Endothelial cell of umbilical vein (primary cell): Measurements from ENCODE around the gene UBL3.

Source experiments
- EZH2 ChIP-seq: IDR thresholded peaks from 2 replicates; pipeline ENCODE4 v1.6.1; 2012; ENCODE audit warnings: borderline replicate concordance, low read depth, mild to moderate bottlenecking, moderate library complexity, low read length, inconsistent platforms; ENCODE audit not compliant: severe bottlenecking
- FOS ChIP-seq: IDR thresholded peaks from 2 replicates; pipeline ENCODE4 v1.6.1; 2011; ENCODE audit warnings: mild to moderate bottlenecking, low read length, moderate library complexity, borderline replicate concordance; ENCODE audit not compliant: insufficient read depth
- POLR2A ChIP-seq: IDR thresholded peaks from 2 replicates; pipeline ENCODE4 v1.6.1; 2012; ENCODE audit warnings: low read depth, mild to moderate bottlenecking, control low read depth, low read length
- POLR2AphosphoS5 ChIP-seq: IDR thresholded peaks from 2 replicates; pipeline ENCODE4 v1.6.1; 2012; ENCODE audit warnings: low read depth, mild to moderate bottlenecking, control low read depth, low read length, moderate library complexity; ENCODE audit not compliant: insufficient read depth
- TF ChIP-seq, protein P1 (sequence below), 2 donors: IDR thresholded peaks; 1 replicate in 1 of 2; 2 replicates in 1 of 2; pipeline ENCODE4 v1.5.1; 2011; ENCODE audit warnings: low read length in 2 of 2, mild to moderate bottlenecking in 2 of 2, moderate library complexity in 2 of 2, control low read depth in 1 of 2, inconsistent platforms in 1 of 2, low read depth in 1 of 2; ENCODE audit not compliant: insufficient read depth in 1 of 2; ENCODE audit errors: extremely low read depth in 1 of 2
- TF ChIP-seq, protein P2 (sequence below): IDR thresholded peaks from 2 replicates; pipeline ENCODE4 v1.6.1; 2011; ENCODE audit not compliant: insufficient read depth, insufficient read length

DNA sequence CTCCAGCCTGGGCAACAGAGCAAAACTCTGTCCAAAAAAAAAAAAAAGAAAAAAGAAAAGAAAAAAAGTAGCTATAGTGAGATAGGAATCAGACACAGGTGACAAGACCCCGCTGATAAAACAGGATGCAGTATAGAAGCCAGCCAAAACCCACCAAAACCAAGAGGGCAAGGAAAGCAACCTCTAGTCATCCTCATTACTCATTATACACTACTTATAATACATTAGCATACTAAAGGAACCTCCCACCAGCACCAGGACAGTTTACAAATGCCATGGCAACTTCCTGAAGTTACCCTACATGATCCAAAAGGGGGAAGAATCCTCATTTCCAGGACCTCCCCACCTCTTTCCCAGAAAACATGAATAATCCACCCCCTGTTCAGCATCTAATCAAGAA, 35.6 kb upstream of the UBL3 start:
- TF ChIP-seq, protein P1, sequence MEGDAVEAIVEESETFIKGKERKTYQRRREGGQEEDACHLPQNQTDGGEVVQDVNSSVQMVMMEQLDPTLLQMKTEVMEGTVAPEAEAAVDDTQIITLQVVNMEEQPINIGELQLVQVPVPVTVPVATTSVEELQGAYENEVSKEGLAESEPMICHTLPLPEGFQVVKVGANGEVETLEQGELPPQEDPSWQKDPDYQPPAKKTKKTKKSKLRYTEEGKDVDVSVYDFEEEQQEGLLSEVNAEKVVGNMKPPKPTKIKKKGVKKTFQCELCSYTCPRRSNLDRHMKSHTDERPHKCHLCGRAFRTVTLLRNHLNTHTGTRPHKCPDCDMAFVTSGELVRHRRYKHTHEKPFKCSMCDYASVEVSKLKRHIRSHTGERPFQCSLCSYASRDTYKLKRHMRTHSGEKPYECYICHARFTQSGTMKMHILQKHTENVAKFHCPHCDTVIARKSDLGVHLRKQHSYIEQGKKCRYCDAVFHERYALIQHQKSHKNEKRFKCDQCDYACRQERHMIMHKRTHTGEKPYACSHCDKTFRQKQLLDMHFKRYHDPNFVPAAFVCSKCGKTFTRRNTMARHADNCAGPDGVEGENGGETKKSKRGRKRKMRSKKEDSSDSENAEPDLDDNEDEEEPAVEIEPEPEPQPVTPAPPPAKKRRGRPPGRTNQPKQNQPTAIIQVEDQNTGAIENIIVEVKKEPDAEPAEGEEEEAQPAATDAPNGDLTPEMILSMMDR (IDR thresholded peaks at IDR 0.05; ENCODE audit: extremely low read depth in 1 of 2, insufficient read depth in 1 of 2, low read depth in 1 of 2, low read length in 2 of 2) = no peak
- TF ChIP-seq POLR2AphosphoS5 (no peak), POLR2A (no peak), FOS (no peak), EZH2 (no peak)
- TF ChIP-seq, protein P2, sequence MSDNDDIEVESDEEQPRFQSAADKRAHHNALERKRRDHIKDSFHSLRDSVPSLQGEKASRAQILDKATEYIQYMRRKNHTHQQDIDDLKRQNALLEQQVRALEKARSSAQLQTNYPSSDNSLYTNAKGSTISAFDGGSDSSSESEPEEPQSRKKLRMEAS = no peak
